HTR-8/SVneo (cell line): ENCODE results near the gene HOXC13.
A peak's percentile ranks its signal among the peaks of the same experiment; 100 is the strongest.

ENCODE experiments used
- DNase-seq: peaks from one replicate; pipeline ENCODE4 v3.0.0; 2011; ENCODE audit warnings: low spot score, mixed read lengths; ENCODE audit not compliant: insufficient read length
- FAIRE-seq: peaks from 2 replicates; lab custom pipeline; 2011; peaks lifted over from hg19 to GRCh38; lab: Jason Lieb, UNC

HOXC13 gene

GRCh38 chr12:53967421-53967925 lies 28.8 kb downstream of the HOXC13 start:
- FAIRE-seq, result no peak
- DNase-seq, result no peak

- DNase-seq (no peak), FAIRE-seq (no peak)
Observed at GRCh38 chr12:53968214-53969127, 29.8 kb downstream of the HOXC13 start.

GRCh38 chr12:53969588-53970259 lies 31.1 kb downstream of the HOXC13 start:
- DNase-seq (no peak), FAIRE-seq (no peak)

GRCh38 chr12:53970451-53970850 lies 31.8 kb downstream of the HOXC13 start:
- no peak for FAIRE-seq
- no peak for DNase-seq

- FAIRE-seq (no peak), DNase-seq (no peak)
Observed at GRCh38 chr12:53971129-53971528, 32.5 kb downstream of the HOXC13 start.

GRCh38 chr12:53971686-53972085 lies 33.1 kb downstream of the HOXC13 start:
- DNase-seq, result no peak
- FAIRE-seq, result no peak

GRCh38 chr12:53972152-53972702 lies 33.6 kb downstream of the HOXC13 start:
- FAIRE-seq (no peak), DNase-seq (no peak)

- DNase-seq (no peak), FAIRE-seq (no peak)
Observed at GRCh38 chr12:53972722-53973235, 34.1 kb downstream of the HOXC13 start, which contains the start of gene HOXC11. HOXC11 (plus strand) TSS chr12:53973126; CDS start chr12:53973242, 116 bp downstream.

GRCh38 chr12:53973236-53974042 lies 34.8 kb downstream of the HOXC13 start:
- DNase-seq (no peak), FAIRE-seq (no peak)

GRCh38 chr12:53974084-53975063 lies 35.7 kb downstream of the HOXC13 start, which contains the start of gene HOTAIR:
HOTAIR (minus strand) TSS chr12:53974954.
- DNase-seq (peak; percentile 64), FAIRE-seq (no peak)

- DNase-seq (no peak), FAIRE-seq (no peak)
Observed at GRCh38 chr12:53975064-53975471, 36.4 kb downstream of the HOXC13 start.

GRCh38 chr12:53975479-53976152 lies 37.0 kb downstream of the HOXC13 start:
- FAIRE-seq, result no peak
- no peak for DNase-seq

GRCh38 chr12:53976172-53976822 lies 37.7 kb downstream of the HOXC13 start:
- FAIRE-seq, result no peak

GRCh38 chr12:53976823-53977595 lies 38.4 kb downstream of the HOXC13 start:
- DNase-seq (no peak), FAIRE-seq (no peak)

More at GRCh38 chr12:53976172-53976822, 37.7 kb downstream of the HOXC13 start:
- no peak for DNase-seq

- DNase-seq (no peak), FAIRE-seq (no peak)
Observed at GRCh38 chr12:53977596-53978445, 39.2 kb downstream of the HOXC13 start.
